IMR-90 (cell line): ENCODE data around the gene RAB30. TPM values are rescaled to one million over a fixed set of nuclear protein-coding genes. Genes with fewer than 3 reads are reported as not detected.

Experiments used
- ATAC-seq: fragments of 200-7000 bp; cut with Tn5 transposase; 2 replicates; pipeline ENCODE4 v1.9.1; 2020; ENCODE audit warnings: low read depth, mild to moderate bottlenecking, moderate library complexity
- BruUV-seq: library from RNA; stranded (reverse); fragments of 400-500 nt; replicated peaks from 2 replicates; lab custom pipeline; 2021; lab: Mats Ljungman, UMichigan
- CTCF ChIA-PET: fragments of 300-600 bp; formaldehyde crosslinking; extraction: SDS; loops from one replicate; lab custom pipeline; 2021; ENCODE audit warnings: antibody characterized with exemption; lab: Yijun Ruan, JAX
- POLR2A ChIA-PET: fragments of 300-600 bp; sonication (Branson Sonifier 250); formaldehyde crosslinking; loops from one replicate; lab custom pipeline; 2022; ENCODE audit warnings: antibody characterized with exemption; ENCODE audit not compliant: unreplicated experiment; lab: Charles Lee
- DNase-seq: peaks from one replicate; pipeline ENCODE4 v3.0.0; 2013
- H2AFZ ChIP-seq: replicated peaks from 2 replicates; pipeline ENCODE3; 2013; ENCODE audit warnings: low read length, mild to moderate bottlenecking; ENCODE audit not compliant: poor library complexity
- H2AK5ac ChIP-seq: 2 replicates; pipeline ENCODE4 v1.6.1; 2013; ENCODE audit warnings: low read depth, low read length, inconsistent platforms
- H2AK9ac ChIP-seq: replicated peaks from 2 replicates; pipeline ENCODE3; 2013; ENCODE audit warnings: mild to moderate bottlenecking, low read depth, low read length, moderate library complexity; ENCODE audit not compliant: poor library complexity
- H2BK120ac ChIP-seq: 2 replicates; pipeline ENCODE4 v1.6.1; 2013; ENCODE audit warnings: low read depth, low read length, inconsistent platforms
- H2BK15ac ChIP-seq: 3 replicates; pipeline ENCODE4 v1.6.1; 2013; ENCODE audit warnings: low read depth, low read length, inconsistent platforms
- H2BK20ac ChIP-seq: 2 replicates; pipeline ENCODE4 v1.6.1; 2013; ENCODE audit warnings: low read depth, mild to moderate bottlenecking, inconsistent platforms, low read length, moderate library complexity
- H2BK5ac ChIP-seq: 2 replicates; pipeline ENCODE4 v1.6.1; 2013; ENCODE audit warnings: mild to moderate bottlenecking, low read depth, low read length, inconsistent platforms; ENCODE audit not compliant: poor library complexity, severe bottlenecking
- H3K14ac ChIP-seq: replicated peaks from 2 replicates; pipeline ENCODE4 v1.6.1; 2013; ENCODE audit warnings: low read depth, low read length, inconsistent platforms
- H3K18ac ChIP-seq: 2 replicates; pipeline ENCODE4 v1.6.1; 2013; ENCODE audit warnings: low read depth, low read length, control low read depth
- H3K23ac ChIP-seq: 2 replicates; pipeline ENCODE4 v1.6.1; 2013; ENCODE audit warnings: low read depth, low read length, inconsistent platforms
- H3K27ac ChIP-seq: 2 replicates; pipeline ENCODE4 v1.5.1; 2013; ENCODE audit warnings: mild to moderate bottlenecking, control low read depth, low read length; ENCODE audit not compliant: insufficient read depth
- H3K27me3 ChIP-seq: 2 replicates; pipeline ENCODE4 v1.6.1; 2013; ENCODE audit warnings: low read length; ENCODE audit not compliant: control insufficient read depth, insufficient read depth
- H3K36me3 ChIP-seq: 2 replicates; pipeline ENCODE4 v1.6.1; 2013; ENCODE audit warnings: low read length, mixed read lengths; ENCODE audit not compliant: control insufficient read depth, insufficient read depth
- H3K4ac ChIP-seq: 2 replicates; pipeline ENCODE4 v1.6.1; 2013; ENCODE audit warnings: low read depth, low read length, inconsistent platforms
- H3K4me1 ChIP-seq: 2 replicates; pipeline ENCODE4 v1.6.1; 2013; ENCODE audit warnings: low read length, mixed read lengths; ENCODE audit not compliant: control insufficient read depth, insufficient read depth
- H3K4me2 ChIP-seq: 2 replicates; pipeline ENCODE4 v1.6.1; 2013; ENCODE audit warnings: low read depth, mild to moderate bottlenecking, control low read depth, low read length, moderate library complexity
- H3K4me3 ChIP-seq: 2 replicates; pipeline ENCODE4 v1.5.1; 2013; ENCODE audit warnings: low read depth, mild to moderate bottlenecking, control low read depth, low read length, moderate library complexity; ENCODE audit not compliant: insufficient read depth
- H3K56ac ChIP-seq: 2 replicates; pipeline ENCODE4 v1.6.1; 2013; ENCODE audit warnings: low read length, inconsistent platforms; ENCODE audit not compliant: insufficient read depth; ENCODE audit errors: extremely low read depth
- H3K79me1 ChIP-seq, 2 experiments: 2 replicates each; pipeline ENCODE4 v1.6.1; 2013; ENCODE audit warnings: low read length in 2 of 2, inconsistent platforms in 1 of 2, low read depth in 1 of 2
- H3K9ac ChIP-seq: 2 replicates; pipeline ENCODE4 v1.6.1; 2013; ENCODE audit warnings: low read depth, low read length, control low read depth
- H3K9me1 ChIP-seq: 2 replicates; pipeline ENCODE4 v1.6.1; 2013; ENCODE audit warnings: low read length, inconsistent platforms; ENCODE audit not compliant: insufficient read depth
- H3K9me3 ChIP-seq: 2 replicates; pipeline ENCODE4 v1.6.1; 2013; ENCODE audit warnings: low read length; ENCODE audit not compliant: control insufficient read depth, insufficient read depth
- H4K20me1 ChIP-seq: 2 replicates; pipeline ENCODE4 v1.6.1; 2013; ENCODE audit warnings: low read length, inconsistent platforms; ENCODE audit not compliant: insufficient read depth
- H4K5ac ChIP-seq: 2 replicates; pipeline ENCODE4 v1.6.1; 2013; ENCODE audit warnings: mild to moderate bottlenecking, low read depth, low read length, control low read depth
- H4K8ac ChIP-seq, 2 experiments: 2 replicates each; pipeline ENCODE4 v1.6.1; 2013; ENCODE audit warnings: low read depth in 2 of 2, low read length in 2 of 2, control low read depth in 1 of 2, inconsistent platforms in 1 of 2
- H4K91ac ChIP-seq: 2 replicates; pipeline ENCODE4 v1.6.1; 2013; ENCODE audit warnings: low read depth, low read length, inconsistent platforms; ENCODE audit not compliant: insufficient read depth
- BHLHE40 ChIP-seq: fragments of 150-350 bp; IDR thresholded peaks from 2 replicates; pipeline ENCODE4 v1.6.1; 2016; ENCODE audit warnings: mild to moderate bottlenecking, low read depth, low read length
- CEBPB ChIP-seq: IDR thresholded peaks from 2 replicates; pipeline ENCODE4 v1.6.1; 2012; ENCODE audit warnings: low read depth, low read length, improper control_type of control experiment
- FOS ChIP-seq: fragments of 150-350 bp; IDR thresholded peaks from 2 replicates; pipeline ENCODE4 v1.6.1; 2016; ENCODE audit warnings: low read depth, low read length
- MAFK ChIP-seq: IDR thresholded peaks from 2 replicates; pipeline ENCODE4 v1.6.1; 2012; ENCODE audit warnings: low read depth, low read length, improper control_type of control experiment
- MXI1 ChIP-seq: IDR thresholded peaks from 2 replicates; pipeline ENCODE4 v1.6.1; 2012; ENCODE audit warnings: low read depth, mild to moderate bottlenecking, low read length, moderate library complexity, borderline replicate concordance
- NFE2L2 ChIP-seq: fragments of 150-350 bp; IDR thresholded peaks from 2 replicates; pipeline ENCODE4 v1.6.1; 2016; ENCODE audit warnings: low read depth, mild to moderate bottlenecking, low read length
- RCOR1 ChIP-seq: IDR thresholded peaks from 2 replicates; pipeline ENCODE4 v1.6.1; 2012; ENCODE audit warnings: mild to moderate bottlenecking, low read length, improper control_type of control experiment; ENCODE audit not compliant: insufficient replicate concordance
- SMC3 ChIP-seq: fragments of 150-350 bp; IDR thresholded peaks from 2 replicates; pipeline ENCODE4 v1.6.1; 2016; ENCODE audit warnings: low read depth, mild to moderate bottlenecking, antibody characterized with exemption, low read length, moderate library complexity
- WGBS, 2 experiments: methylation state at CpG; one replicate each; pipeline versions ENCODE4 v1.1.5 to v1.1.7; 2013; ENCODE audit warnings: missing lambda C conversion rate in 2 of 2; ENCODE audit not compliant: insufficient read length in 1 of 2; ENCODE audit errors: extremely low coverage in 2 of 2; 5-methylcytosine and 5-hydroxymethylcytosine counted together
- dilution Hi-C: fragments of 300-500 bp; cut with HindIII; formaldehyde crosslinking; loops from one replicate; pipeline ENCODE4 v1.14.3; 2018; ENCODE audit warnings: low sequenced_read_pairs; ENCODE audit not compliant: unreplicated experiment
- in situ Hi-C: fragments of 300-500 bp; cut with MboI; formaldehyde crosslinking; loops from 3 replicates; pipeline ENCODE4 v1.14.3; 2019; ENCODE audit warnings: low sequenced_read_pairs, inconsistent platforms, mixed read lengths
- intact Hi-C: fragments of 100-400 bp; cut with micrococcal nuclease; formaldehyde crosslinking; loops from 2 replicates; pipeline ENCODE4 v1.10.0; 2022
- polyA plus RNA-seq, 3 experiments: library from polyadenylated mRNA; depleted of rRNA; stranded (reverse); fragments of >200 nt; gene quantifications; 2 replicates each; pipeline ENCODE4 v1.2.3, GENCODE V29; 2012; ENCODE audit warnings: low replicate concordance in 1 of 3
- total RNA-seq: library from RNA; depleted of rRNA; stranded (reverse); fragments of >200 nt; gene quantifications from 2 replicates; pipeline ENCODE4 v1.2.3, GENCODE V29; 2012

RAB30 gene
- total and polyA plus RNA-seq, 2 of the 4 experiments (the other 2 are of a cell fraction) = 7.2 to 25.6 TPM

DNA sequence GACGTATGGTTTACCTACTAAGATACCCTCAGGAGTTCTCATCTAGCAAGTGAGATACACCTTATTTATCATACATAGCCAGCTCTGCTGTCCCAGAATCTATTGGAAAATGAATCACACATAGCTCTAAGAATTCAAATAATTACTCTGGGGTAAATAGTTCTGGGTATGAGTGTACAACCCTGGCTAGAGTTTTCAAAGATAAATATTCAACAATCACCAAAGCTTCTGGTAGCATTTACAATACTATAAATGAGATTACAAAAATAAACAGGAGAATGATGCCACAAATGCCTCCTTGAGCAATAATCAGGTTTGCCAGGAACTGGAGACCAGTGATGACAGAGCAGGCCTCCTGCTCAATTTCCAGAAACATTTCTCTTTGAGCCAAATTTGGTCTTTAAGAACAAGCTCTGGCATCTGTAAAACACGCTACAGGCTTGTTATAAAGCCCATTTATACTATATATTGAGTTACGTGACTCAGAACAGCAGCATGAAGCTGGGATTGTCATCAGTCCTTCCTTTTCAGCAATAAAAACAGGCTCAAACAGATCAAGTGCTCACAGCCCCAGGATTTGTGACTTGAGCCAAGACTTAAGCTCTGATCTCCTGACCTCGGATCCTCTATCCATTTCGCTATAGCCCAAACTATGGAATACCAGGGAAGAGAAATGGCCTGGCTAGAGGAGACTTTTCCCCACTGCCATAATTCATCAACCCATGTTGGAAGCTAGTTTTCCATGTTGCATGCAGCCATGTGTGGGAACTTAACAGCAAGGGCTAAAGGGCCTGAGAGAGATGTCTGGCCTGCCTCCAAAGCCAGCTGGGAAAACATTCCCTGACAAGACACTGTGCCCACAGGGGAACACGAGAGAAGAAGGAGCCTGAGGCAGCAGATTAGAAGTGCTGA lies 19.7 kb downstream of the RAB30 start:
- dilution Hi-C loops (loop anchor here (25.0 kb wide), 1 partner anchor 110 kb away; the partner anchor contains the start of gene PCF11), intact Hi-C loops (loop anchor here (1.0 to 5.0 kb wide), 3 partner anchors 19 to 105 kb away; partner anchors contain the start of genes PCF11 and RAB30), in situ Hi-C loops (no loop called here)
- H2BK20ac ChIP-seq = peak overlapping the region; percentile 81
- ChIA-PET POLR2A (interaction anchor here (0.7 to 1.5 kb wide), 4 partner anchors 18 to 85 kb away, joined by 3 to 6 read pairs (median 4); partner anchors contain the start of gene RAB30), CTCF (interaction anchor here (1.3 to 1.4 kb wide), 2 partner anchors 10 to 31 kb away, joined by 3 to 4 read pairs; no protein-coding TSS in a partner anchor)
- no peaks in the 10 kb centered on the region for H3K9me3 ChIP-seq
- peak overlapping the region; percentile 29 for H3K23ac ChIP-seq
- H3K9me1 ChIP-seq = peaks cover 23% of the 10 kb centered on the region
- peaks cover 15 to 47% of the 10 kb centered on the region in 2 experiments; a peak in 3 of 4 replicates for H3K79me1 ChIP-seq
- peak overlapping the region; percentile 55 for H2BK15ac ChIP-seq
- peaks cover 23% of the 10 kb centered on the region for H3K4me1 ChIP-seq
- no peak overlapping the region for H2AK9ac ChIP-seq
- no peak overlapping the region for H3K4me3 ChIP-seq
- peak overlapping the region; percentile 53 for H4K5ac ChIP-seq
- H3K27ac ChIP-seq = peak overlapping the region; percentile 91
- ATAC-seq = peak; percentile 83
- peak overlapping the region; percentile 98 for H3K18ac ChIP-seq
- peak overlapping the region; percentile 93 for H2BK5ac ChIP-seq
- BruUV-seq = no TSS peak
- WGBS, 2 experiments = no CpG with 5 or more reads among the region's 6 CpGs
- peak overlapping the region; percentile 76 for H3K56ac ChIP-seq
- peak overlapping the region; percentile 69 for H2BK120ac ChIP-seq
- no peaks in the 10 kb centered on the region for H3K36me3 ChIP-seq
- TF ChIP-seq CEBPB = peak; percentile 99
- peak; percentile 63; the same call in 1 of the 2 replicates for TF ChIP-seq NFE2L2
- TF ChIP-seq BHLHE40 = peak; percentile 60; the same call in 1 of the 2 replicates
- TF ChIP-seq FOS = peak; percentile 92
- TF ChIP-seq SMC3 = no peak
- peak; percentile 29; the same call in 1 of the 2 replicates for TF ChIP-seq MAFK
- no peak; the same call in 1 of the 2 replicates for TF ChIP-seq MXI1
- TF ChIP-seq RCOR1 = peak; percentile 79
- peak overlapping the region; percentile 79 for H3K4ac ChIP-seq
- peaks cover 14% of the 10 kb centered on the region; the same call in 1 of the 2 replicates for H4K20me1 ChIP-seq
- no peaks in the 10 kb centered on the region for H3K27me3 ChIP-seq
- H3K4me2 ChIP-seq = peak overlapping the region; percentile 58
- peak overlapping the region; percentile 60 for H4K91ac ChIP-seq
- H3K14ac ChIP-seq = peak overlapping the region; percentile 26
- peak overlapping the region; percentile 31 for H3K9ac ChIP-seq
- peak overlapping the region; percentile 61 for H2AK5ac ChIP-seq
- H2AFZ ChIP-seq = no peak overlapping the region
- H4K8ac ChIP-seq = peak overlapping the region; percentile 42 to 58
- DNase-seq = peak; percentile 98
